ENCODE measurements around the gene TSHR.
A peak's percentile ranks its signal among the peaks of the same experiment; 100 is the strongest.
"Not testable (repeated sequence)": the region's sequence is repeated elsewhere in the genome, so short reads cannot be mapped to it uniquely, and the experiment has no call there.

The TSHR gene

GRCh38 chr14:80946797-80947196 is 8.6 kb upstream of the TSHR start:
- DNase-seq = no peak
- in situ Hi-C loops (cut with MboI; ENCODE audit: low pct_unique_long_range_greater_than_20kb, low sequenced_read_pairs) = no loop called here

GRCh38 chr14:80948291-80948690 is 7.1 kb upstream of the TSHR start:
- in situ Hi-C loops (cut with MboI; ENCODE audit: low pct_unique_long_range_greater_than_20kb, low sequenced_read_pairs) = no loop called here
- DNase-seq = no peak

- DNase-seq = no peak
- in situ Hi-C loops (cut with MboI; ENCODE audit: low pct_unique_long_range_greater_than_20kb, low sequenced_read_pairs) = loop anchor here (25.0 kb wide), 1 partner anchor 511 kb away; no protein-coding TSS in a partner anchor
Measured at GRCh38 chr14:80951491-80951890, 3.9 kb upstream of the TSHR start.

GRCh38 chr14:80953211-80953610 is 2.2 kb upstream of the TSHR start:
- not testable (repeated sequence) for DNase-seq
- in situ Hi-C loops (cut with MboI; ENCODE audit: low pct_unique_long_range_greater_than_20kb, low sequenced_read_pairs) = loop anchor here (25.0 kb wide), 1 partner anchor 509 kb away; no protein-coding TSS in a partner anchor

- peak; percentile 67 for DNase-seq
- in situ Hi-C loops (cut with MboI; ENCODE audit: low pct_unique_long_range_greater_than_20kb, low sequenced_read_pairs) = loop anchor here (25.0 kb wide), 1 partner anchor 508 kb away; no protein-coding TSS in a partner anchor
Measured at GRCh38 chr14:80954687-80955299, 628 bp upstream of the TSHR start.

- no peak for DNase-seq
Measured at GRCh38 chr14:80956102-80956501, 681 bp downstream of the TSHR start.

GRCh38 chr14:80956922-80957321 is 1.5 kb downstream of the TSHR start:
- in situ Hi-C loops (cut with MboI; ENCODE audit: low pct_unique_long_range_greater_than_20kb, low sequenced_read_pairs) = loop anchor here (25.0 kb wide), 1 partner anchor 505 kb away; no protein-coding TSS in a partner anchor
- peak; percentile 57 for DNase-seq

More at GRCh38 chr14:80956102-80956501, 681 bp downstream of the TSHR start:
- in situ Hi-C loops (cut with MboI; ENCODE audit: low pct_unique_long_range_greater_than_20kb, low sequenced_read_pairs) = loop anchor here (25.0 kb wide), 1 partner anchor 506 kb away; no protein-coding TSS in a partner anchor

- in situ Hi-C loops (cut with MboI; ENCODE audit: low pct_unique_long_range_greater_than_20kb, low sequenced_read_pairs) = loop anchor here (25.0 kb wide), 1 partner anchor 505 kb away; no protein-coding TSS in a partner anchor
- DNase-seq = no peak
Measured at GRCh38 chr14:80957613-80958012, 2.2 kb downstream of the TSHR start.

- DNase-seq = no peak
- in situ Hi-C loops (cut with MboI; ENCODE audit: low pct_unique_long_range_greater_than_20kb, low sequenced_read_pairs) = loop anchor here (25.0 kb wide), 1 partner anchor 504 kb away; no protein-coding TSS in a partner anchor
Measured at GRCh38 chr14:80958226-80958625, 2.8 kb downstream of the TSHR start.

GRCh38 chr14:80958939-80959338 is 3.5 kb downstream of the TSHR start:
- in situ Hi-C loops (cut with MboI; ENCODE audit: low pct_unique_long_range_greater_than_20kb, low sequenced_read_pairs) = loop anchor here (25.0 kb wide), 1 partner anchor 503 kb away; no protein-coding TSS in a partner anchor
- DNase-seq = no peak

- no peak for DNase-seq
Measured at GRCh38 chr14:80959496-80959895, 4.1 kb downstream of the TSHR start.

GRCh38 chr14:80965037-80965436 is 9.6 kb downstream of the TSHR start:
- DNase-seq = no peak
- in situ Hi-C loops (cut with MboI; ENCODE audit: low pct_unique_long_range_greater_than_20kb, low sequenced_read_pairs) = loop anchor here (25.0 kb wide), 1 partner anchor 497 kb away; no protein-coding TSS in a partner anchor

More at GRCh38 chr14:80959496-80959895, 4.1 kb downstream of the TSHR start:
- in situ Hi-C loops (cut with MboI; ENCODE audit: low pct_unique_long_range_greater_than_20kb, low sequenced_read_pairs) = loop anchor here (25.0 kb wide), 1 partner anchor 503 kb away; no protein-coding TSS in a partner anchor

GRCh38 chr14:80973931-80974641 is 18.7 kb downstream of the TSHR start:
- no peak for DNase-seq
- in situ Hi-C loops (cut with MboI; ENCODE audit: low pct_unique_long_range_greater_than_20kb, low sequenced_read_pairs) = loop anchor here (25.0 kb wide), 1 partner anchor 488 kb away; no protein-coding TSS in a partner anchor

GRCh38 chr14:80974679-80975078 is 19.3 kb downstream of the TSHR start:
- in situ Hi-C loops (cut with MboI; ENCODE audit: low pct_unique_long_range_greater_than_20kb, low sequenced_read_pairs) = loop anchor here (25.0 kb wide), 2 partner anchors 188 to 488 kb away; no protein-coding TSS in a partner anchor
- DNase-seq = no peak

GRCh38 chr14:80977221-80977620 is 21.8 kb downstream of the TSHR start:
- in situ Hi-C loops (cut with MboI; ENCODE audit: low pct_unique_long_range_greater_than_20kb, low sequenced_read_pairs) = loop anchor here (25.0 kb wide), 1 partner anchor 185 kb away; no protein-coding TSS in a partner anchor
- no peak for DNase-seq

- no peak for DNase-seq
- in situ Hi-C loops (cut with MboI; ENCODE audit: low pct_unique_long_range_greater_than_20kb, low sequenced_read_pairs) = loop anchor here (25.0 kb wide), 1 partner anchor 184 kb away; no protein-coding TSS in a partner anchor
Measured at GRCh38 chr14:80978403-80978802, 23.0 kb downstream of the TSHR start.

GRCh38 chr14:80979951-80980350 is 24.5 kb downstream of the TSHR start:
- DNase-seq = no peak
- in situ Hi-C loops (cut with MboI; ENCODE audit: low pct_unique_long_range_greater_than_20kb, low sequenced_read_pairs) = loop anchor here (25.0 kb wide), 1 partner anchor 182 kb away; no protein-coding TSS in a partner anchor

GRCh38 chr14:80981156-80981555 is 25.7 kb downstream of the TSHR start:
- in situ Hi-C loops (cut with MboI; ENCODE audit: low pct_unique_long_range_greater_than_20kb, low sequenced_read_pairs) = loop anchor here (25.0 kb wide), 1 partner anchor 181 kb away; no protein-coding TSS in a partner anchor
- no peak for DNase-seq

GRCh38 chr14:80981673-80982072 is 26.3 kb downstream of the TSHR start:
- DNase-seq = no peak
- in situ Hi-C loops (cut with MboI; ENCODE audit: low pct_unique_long_range_greater_than_20kb, low sequenced_read_pairs) = loop anchor here (25.0 kb wide), 1 partner anchor 181 kb away; no protein-coding TSS in a partner anchor
